Measurements from ENCODE around the gene ZNF782.
"Not testable (repeated sequence)": the region's sequence is repeated elsewhere in the genome, so short reads cannot be mapped to it uniquely, and the experiment has no call there.

The ZNF782 gene

DNA sequence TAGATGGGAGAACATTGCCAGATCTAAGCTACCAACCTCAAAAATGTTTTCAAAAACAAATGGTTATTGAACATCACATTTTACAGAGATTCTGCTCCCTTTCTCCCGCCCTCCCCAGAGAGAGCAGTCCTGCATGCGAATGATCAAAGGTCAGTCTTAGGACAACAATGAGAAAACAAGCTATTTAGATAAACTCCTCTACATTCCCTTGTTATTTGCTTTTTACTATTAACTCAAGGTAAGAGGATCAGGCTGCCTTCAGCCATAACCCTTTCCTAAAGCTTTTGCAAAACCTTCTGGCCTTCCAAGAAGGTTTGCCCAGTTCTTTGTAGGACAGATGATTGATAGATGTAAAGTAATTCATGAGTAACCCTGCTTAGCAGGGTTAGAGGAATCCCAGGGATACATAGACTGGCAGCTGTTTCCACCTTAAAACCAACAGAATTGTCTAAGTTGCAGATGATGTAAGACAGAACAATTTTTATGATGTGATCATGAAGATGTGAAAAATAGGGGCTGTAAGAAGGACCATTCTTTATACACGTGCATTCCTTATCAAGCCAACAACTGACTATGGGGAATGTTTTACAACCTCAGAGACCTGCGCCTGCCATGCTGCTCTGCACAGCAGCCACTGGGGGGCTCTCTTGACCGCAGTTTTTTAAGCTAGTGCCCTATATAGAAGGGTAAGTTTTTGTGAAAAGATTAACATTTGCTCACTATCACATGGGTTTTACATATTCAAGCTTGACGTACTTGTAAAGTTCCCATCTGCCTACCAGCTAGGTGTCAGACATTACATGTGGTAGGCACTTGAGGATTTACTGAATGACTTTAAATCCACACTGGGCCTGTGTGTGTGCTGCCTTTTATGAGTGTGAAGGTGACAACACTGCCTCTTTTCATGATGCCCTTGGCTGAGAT is 2.3 kb upstream of the ZNF782 start:
- peak; percentile 58 for DNase-seq
- in situ Hi-C loops (cut with HindIII; ENCODE audit: low pct_ligation_motif_present, low pct_unique_long_range_greater_than_20kb, low sequenced_read_pairs): no loop called here

DNA sequence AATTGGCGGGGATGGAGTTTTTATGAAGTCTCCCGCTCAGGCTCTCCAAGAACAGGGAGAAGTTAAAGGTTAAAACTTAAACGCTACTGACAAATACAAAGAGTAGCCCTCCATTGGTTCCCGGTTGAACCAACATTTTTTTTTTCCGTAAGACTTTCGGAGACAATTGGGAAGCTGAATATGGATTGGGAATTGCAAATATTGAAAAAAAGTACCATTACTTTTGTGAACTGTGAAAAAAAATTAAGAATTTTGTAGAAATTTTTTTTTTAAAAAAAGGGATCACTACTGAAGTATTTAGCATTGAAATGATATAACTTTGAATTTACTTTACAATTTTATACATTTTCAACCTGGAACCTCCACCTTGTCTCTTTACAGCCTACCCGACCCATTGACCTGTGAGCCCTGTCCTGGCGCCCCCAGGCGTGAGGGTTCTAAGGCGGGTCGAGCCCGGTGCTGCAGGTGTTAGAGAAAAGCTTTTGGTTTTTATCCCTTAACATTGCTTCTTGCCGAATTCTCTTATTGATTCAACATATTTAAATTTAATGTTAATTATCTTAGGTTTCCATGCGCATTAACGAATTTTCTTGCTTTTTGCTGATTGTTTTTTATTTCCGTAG is 448 bp upstream of the ZNF782 start:
- in situ Hi-C loops (cut with HindIII; ENCODE audit: low pct_ligation_motif_present, low pct_unique_long_range_greater_than_20kb, low sequenced_read_pairs): no loop called here
- no peak for DNase-seq

DNA sequence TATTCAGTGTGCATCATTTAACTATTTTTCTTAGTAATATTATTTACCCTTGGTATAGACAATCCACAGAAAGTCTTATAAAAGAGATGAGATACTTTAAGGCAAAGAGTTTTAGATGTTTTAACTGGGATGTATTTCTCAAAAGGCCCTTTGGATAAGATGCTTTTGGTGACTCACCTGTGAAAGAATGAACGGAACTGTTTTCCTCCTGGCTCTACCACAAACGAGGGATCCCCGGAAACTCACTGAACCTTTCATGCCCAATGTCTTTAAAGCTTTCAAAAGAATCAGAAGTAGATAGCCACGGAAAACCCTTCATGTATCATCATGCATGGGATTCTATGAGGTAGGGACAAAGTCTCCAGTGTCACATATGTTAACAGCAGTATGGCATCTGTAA is 1.6 kb downstream of the ZNF782 start:
- in situ Hi-C loops (cut with HindIII; ENCODE audit: low pct_ligation_motif_present, low pct_unique_long_range_greater_than_20kb, low sequenced_read_pairs): no loop called here
- no peak for DNase-seq

DNA sequence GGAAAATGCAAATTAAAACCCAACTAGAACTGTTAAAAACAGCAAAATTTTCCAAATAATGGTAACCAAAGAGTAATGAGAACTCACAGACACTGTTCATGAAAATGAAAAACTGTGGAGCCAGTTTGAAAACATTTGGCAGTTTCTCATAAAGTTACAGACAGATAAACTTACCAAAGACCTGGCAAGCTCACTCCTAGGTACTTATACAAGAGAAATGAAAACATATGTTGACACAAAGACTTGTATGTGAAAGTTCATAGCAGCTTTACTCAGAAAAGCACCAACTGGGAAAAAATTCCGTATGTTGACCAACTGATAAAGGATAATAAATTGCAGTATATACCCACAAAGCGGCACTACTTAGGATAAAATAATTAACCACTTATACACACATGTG is 10.3 kb downstream of the ZNF782 start:
- no peak for DNase-seq
- in situ Hi-C loops (cut with HindIII; ENCODE audit: low pct_ligation_motif_present, low pct_unique_long_range_greater_than_20kb, low sequenced_read_pairs): no loop called here

DNA sequence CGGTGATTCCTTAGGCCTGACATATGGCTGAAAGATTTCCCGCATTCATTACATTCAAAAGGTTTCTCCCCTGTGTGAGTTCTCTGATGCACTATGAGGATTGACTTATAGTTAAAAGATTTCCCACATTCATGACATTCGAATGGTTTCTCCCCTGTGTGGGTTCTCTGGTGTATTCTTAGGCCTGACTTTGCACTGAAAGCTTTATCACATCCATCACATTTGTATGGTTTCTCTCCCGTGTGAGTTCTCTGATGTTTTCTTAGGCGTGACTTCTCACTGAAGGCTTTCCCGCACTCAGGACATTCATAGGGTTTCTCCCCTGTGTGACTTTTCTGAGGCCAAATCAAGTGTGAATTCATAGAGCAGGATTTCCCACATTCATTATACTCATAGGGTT is 35.8 kb downstream of the ZNF782 start:
- in situ Hi-C loops (cut with HindIII; ENCODE audit: low pct_ligation_motif_present, low pct_unique_long_range_greater_than_20kb, low sequenced_read_pairs): no loop called here
- no peak for DNase-seq

DNA sequence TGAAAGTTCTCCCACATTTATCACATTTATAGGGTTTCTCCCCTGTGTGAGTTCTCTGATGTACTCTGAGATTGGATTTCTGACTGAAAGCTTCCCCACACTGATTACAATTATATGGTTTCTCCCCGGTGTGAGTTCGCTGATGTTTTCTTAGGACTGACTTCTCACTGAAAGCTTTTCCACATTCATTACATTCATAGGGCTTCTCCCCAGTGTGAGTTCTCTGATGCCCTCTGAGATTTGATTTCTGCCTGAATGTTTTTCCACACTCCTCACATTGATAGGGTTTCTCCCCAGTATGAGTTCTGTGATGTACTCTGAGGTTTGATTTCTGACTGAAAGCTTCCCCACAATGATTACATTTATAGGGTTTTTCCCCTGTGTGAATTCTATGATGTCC is 36.3 kb downstream of the ZNF782 start:
- no peak for DNase-seq
- in situ Hi-C loops (cut with HindIII; ENCODE audit: low pct_ligation_motif_present, low pct_unique_long_range_greater_than_20kb, low sequenced_read_pairs): no loop called here

DNA sequence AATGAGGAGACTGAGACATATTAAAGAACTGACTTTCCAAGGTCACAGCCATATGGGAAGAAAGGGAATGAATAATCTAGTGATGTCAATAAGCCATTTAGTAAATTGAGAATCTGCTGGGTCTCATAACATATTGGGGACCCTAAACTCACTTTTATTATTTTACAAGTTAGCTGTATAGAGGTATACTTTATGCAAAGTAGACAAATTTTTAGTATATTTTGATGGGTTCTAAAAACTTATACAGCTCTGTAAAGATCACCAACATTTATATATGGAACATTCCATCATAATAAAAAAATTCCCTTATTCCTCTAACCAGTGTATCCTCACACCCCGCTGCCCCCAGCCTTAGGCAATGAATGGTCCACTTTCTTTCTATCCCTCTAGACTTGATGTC is 40.7 kb downstream of the ZNF782 start:
- in situ Hi-C loops (cut with HindIII; ENCODE audit: low pct_ligation_motif_present, low pct_unique_long_range_greater_than_20kb, low sequenced_read_pairs): no loop called here
- no peak for DNase-seq

DNA sequence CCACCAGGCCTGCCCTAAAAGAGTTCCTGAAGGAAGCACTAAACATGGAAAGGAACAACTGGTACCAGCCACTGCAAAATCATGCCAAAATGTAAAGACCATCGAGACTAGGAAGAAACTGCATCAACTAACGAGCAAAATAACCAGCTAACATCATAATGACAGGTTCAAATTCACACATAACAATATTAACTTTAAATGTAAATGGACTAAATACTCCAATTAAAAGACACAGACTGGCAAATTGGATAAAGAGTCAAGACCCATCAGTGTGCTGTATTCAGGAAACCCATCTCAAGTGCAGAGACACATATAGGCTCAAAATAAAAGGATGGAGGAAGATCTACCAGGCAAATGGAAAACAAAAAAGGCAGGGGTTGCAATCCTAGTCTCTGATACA is 55.4 kb downstream of the ZNF782 start:
- DNase-seq; in situ Hi-C loops (cut with HindIII; ENCODE audit: low pct_ligation_motif_present, low pct_unique_long_range_greater_than_20kb, low sequenced_read_pairs): not testable (repeated sequence)

DNA sequence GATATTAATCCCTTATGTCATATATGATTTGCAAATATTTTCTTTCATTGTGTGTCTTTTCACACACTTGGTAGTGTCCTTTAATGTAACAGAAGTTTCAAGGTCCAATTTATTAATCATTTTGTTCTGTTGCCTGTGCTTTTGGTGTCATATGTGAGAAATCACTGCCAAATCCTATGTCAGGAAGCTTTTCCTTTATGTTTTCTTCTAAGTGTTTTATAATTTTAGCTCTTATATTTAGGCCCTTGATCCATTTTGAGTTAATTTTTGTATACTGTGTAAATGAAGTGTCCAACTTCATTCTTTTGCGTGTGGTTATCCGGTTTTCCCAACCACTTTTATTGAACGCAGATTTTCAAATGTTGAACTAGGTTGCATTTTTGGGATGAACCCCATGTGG is 70.3 kb downstream of the ZNF782 start:
- DNase-seq: no peak
- in situ Hi-C loops (cut with HindIII; ENCODE audit: low pct_ligation_motif_present, low pct_unique_long_range_greater_than_20kb, low sequenced_read_pairs): no loop called here

DNA sequence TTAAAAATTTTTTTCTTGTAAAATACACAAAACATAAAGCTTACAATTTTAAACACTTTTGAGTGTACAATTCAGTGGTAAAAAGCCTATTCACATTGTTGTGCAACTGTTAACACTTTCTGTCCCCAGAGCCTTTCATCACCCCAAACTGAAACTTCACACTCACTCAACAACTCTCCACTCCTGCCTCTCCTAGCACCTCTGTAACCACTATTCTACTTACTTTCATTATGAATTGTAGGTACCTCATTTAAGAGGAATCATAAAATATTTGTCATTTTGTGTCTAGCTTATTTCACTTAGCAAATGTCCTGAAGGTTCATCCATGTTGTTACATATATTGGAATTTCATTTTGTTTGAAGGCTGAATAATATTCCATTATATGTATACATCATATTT is 72.1 kb downstream of the ZNF782 start:
- DNase-seq: no peak
- in situ Hi-C loops (cut with HindIII; ENCODE audit: low pct_ligation_motif_present, low pct_unique_long_range_greater_than_20kb, low sequenced_read_pairs): no loop called here

DNA sequence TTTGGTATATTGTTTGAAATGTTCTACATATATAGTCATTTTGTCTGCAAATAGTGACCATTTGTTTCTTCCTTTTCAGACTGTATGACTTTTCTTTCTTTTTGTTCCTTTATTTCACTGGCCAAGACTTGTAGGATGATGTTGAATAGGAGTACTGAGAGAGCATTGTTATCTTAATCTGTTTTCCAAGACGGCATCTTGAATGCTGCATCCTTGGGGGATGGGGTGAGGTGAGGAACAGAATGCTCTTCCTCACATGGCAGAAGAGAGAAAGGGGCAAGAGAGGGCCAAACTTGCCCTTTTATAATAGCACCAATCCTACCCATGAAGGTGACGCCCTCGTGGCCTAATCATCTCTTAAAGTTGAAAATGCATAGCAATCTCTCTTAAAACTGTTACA is 72.8 kb downstream of the ZNF782 start:
- in situ Hi-C loops (cut with HindIII; ENCODE audit: low pct_ligation_motif_present, low pct_unique_long_range_greater_than_20kb, low sequenced_read_pairs): no loop called here
- DNase-seq: no peak

DNA sequence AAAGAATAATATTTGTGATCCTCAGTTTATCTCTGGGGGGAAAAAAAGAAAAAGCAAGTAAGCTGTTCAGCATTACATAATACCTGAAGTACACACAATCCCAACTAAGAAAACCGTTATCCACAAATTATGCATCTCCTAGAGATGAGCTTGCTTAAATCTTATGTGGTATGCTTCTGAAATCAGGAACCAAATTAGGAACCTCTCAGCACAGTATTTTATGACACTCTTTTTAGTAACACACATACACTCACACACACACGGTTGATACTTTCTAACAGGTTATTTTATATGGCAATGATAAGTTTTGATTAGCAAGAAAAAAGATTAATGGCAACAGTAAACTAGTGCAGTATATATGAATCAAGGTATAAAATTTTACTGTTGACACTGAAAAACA is 75.2 kb downstream of the ZNF782 start:
- in situ Hi-C loops (cut with HindIII; ENCODE audit: low pct_ligation_motif_present, low pct_unique_long_range_greater_than_20kb, low sequenced_read_pairs): no loop called here
- no peak for DNase-seq

DNA sequence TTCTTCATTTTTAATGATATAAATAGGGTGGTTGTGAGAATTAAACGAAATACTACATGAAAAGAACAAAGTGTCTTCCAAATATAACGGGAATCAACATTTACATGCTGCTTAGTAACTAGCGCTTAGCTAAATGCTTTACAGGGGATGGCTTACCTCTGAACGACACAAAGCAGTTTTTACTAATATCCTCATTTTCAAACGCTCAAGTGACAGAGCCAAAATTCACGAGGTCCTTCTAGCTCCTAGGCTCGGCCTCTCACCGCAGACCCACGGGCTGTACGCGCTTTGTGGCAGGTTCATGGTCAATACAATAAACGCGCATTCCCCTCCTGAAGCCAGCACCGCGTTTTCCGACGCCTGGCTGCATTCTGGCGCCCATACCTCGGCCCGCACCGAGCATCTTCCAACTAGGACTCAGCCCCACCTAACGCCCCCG is 76.9 kb downstream of the ZNF782 start:
- in situ Hi-C loops (cut with HindIII; ENCODE audit: low pct_ligation_motif_present, low pct_unique_long_range_greater_than_20kb, low sequenced_read_pairs): no loop called here
- DNase-seq: no peak

DNA sequence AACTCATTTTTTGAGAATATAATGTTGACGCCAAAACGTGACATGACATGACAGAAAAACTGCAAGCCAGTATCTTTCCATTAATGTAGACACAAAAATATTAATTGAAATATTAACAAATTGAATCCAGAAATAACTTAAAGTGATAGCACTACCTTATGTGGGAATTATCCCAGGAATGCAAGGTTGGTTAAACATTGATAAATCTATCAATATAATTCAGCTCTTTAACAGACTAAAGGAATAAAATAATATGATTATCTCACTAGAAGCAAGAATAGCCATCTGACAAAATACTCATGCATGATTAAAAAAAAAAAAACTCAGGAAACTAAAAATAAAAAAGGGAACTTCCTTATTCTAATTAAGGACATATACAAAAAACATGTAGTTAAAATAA is 83.2 kb downstream of the ZNF782 start:
- no peak for DNase-seq
- in situ Hi-C loops (cut with HindIII; ENCODE audit: low pct_ligation_motif_present, low pct_unique_long_range_greater_than_20kb, low sequenced_read_pairs): no loop called here

DNA sequence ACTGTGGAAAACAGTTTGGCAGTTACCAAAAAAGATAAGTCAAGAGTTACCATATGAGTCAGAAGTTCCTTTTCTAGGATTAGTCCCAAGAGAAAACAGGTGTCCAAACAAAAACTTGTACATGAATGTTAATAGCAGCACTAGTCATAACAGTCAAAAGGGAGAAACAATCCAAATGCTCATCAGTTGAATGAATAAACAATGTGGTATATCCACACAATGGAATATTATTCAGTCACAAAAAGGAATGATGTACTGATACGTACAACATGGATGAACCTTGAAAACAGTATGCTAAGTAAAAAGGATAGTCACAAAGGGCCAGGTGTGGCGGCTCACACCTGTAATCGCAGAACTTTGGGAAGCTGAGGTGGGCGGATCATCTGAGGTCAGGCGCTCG is 84.3 kb downstream of the ZNF782 start:
- no peak for DNase-seq
- in situ Hi-C loops (cut with HindIII; ENCODE audit: low pct_ligation_motif_present, low pct_unique_long_range_greater_than_20kb, low sequenced_read_pairs): no loop called here

Measured in ACHN (cell line).